Mesothelial cell of epicardium (in vitro differentiated cells): ENCODE data around the gene IL16. TPM values are rescaled to one million over a fixed set of nuclear protein-coding genes. Genes with fewer than 3 reads are reported as not detected.

ENCODE experiments used
- DNase-seq, 2 experiments: peaks; one replicate each; pipeline ENCODE4 v3.0.0; 2021; ENCODE audit warnings: low spot score in 2 of 2; ENCODE audit not compliant: unreplicated experiment in 2 of 2
- H3K27ac Mint-ChIP-seq: 2 replicates; pipeline ENCODE4 v1.8.0; 2021; ENCODE audit warnings: mixed read lengths
- H3K27me3 Mint-ChIP-seq: 2 replicates; pipeline ENCODE4 v1.8.0; 2021; ENCODE audit warnings: low read depth, mixed read lengths
- H3K36me3 Mint-ChIP-seq: 2 replicates; pipeline ENCODE4 v1.8.0; 2021; ENCODE audit warnings: mixed read lengths
- H3K4me1 Mint-ChIP-seq: 2 replicates; pipeline ENCODE4 v1.8.0; 2021; ENCODE audit warnings: mixed read lengths
- H3K4me3 Mint-ChIP-seq: 2 replicates; pipeline ENCODE4 v1.8.0; 2021; ENCODE audit warnings: mild to moderate bottlenecking, moderate library complexity, mixed read lengths
- H3K9me3 Mint-ChIP-seq: 2 replicates; pipeline ENCODE4 v1.8.0; 2021; ENCODE audit warnings: mixed read lengths
- total RNA-seq: library from RNA; stranded (reverse); gene quantifications from 3 replicates; pipeline ENCODE4 v1.2.1, GENCODE V29; 2021
- TF ChIP-seq, protein P1 (sequence below): fragments of 200-600 bp; sonication (generic); IDR thresholded peaks from one replicate; pipeline ENCODE4 v1.5.0; 2021; ENCODE audit warnings: antibody characterized with exemption; ENCODE audit not compliant: unreplicated experiment

The IL16 gene
- total RNA-seq, 1 donor from 2014 or later, result 0.27 TPM

DNA sequence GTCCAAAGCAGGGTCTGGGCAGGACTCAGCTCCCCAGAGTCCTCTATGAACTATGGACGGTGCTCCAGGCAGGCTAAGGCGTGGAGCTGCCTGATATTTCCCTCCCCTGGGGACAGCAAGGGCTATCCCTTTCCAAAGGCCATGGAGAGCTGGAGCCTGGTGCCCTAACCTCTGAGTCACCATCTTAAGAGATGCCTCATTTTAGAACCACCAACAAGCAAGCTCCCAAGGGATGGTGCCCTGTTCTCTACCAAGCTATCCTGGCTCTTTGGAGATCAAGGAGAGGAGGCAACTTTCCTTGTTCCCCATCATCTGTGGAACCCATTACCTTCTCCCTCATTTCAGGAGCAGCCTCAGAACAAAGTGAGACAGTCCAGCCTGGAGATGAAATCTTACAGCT, 111.6 kb downstream of the IL16 start:
- H3K4me1 Mint-ChIP-seq, result peaks cover 16% of the 10 kb centered on the region
- TF ChIP-seq, protein P1, sequence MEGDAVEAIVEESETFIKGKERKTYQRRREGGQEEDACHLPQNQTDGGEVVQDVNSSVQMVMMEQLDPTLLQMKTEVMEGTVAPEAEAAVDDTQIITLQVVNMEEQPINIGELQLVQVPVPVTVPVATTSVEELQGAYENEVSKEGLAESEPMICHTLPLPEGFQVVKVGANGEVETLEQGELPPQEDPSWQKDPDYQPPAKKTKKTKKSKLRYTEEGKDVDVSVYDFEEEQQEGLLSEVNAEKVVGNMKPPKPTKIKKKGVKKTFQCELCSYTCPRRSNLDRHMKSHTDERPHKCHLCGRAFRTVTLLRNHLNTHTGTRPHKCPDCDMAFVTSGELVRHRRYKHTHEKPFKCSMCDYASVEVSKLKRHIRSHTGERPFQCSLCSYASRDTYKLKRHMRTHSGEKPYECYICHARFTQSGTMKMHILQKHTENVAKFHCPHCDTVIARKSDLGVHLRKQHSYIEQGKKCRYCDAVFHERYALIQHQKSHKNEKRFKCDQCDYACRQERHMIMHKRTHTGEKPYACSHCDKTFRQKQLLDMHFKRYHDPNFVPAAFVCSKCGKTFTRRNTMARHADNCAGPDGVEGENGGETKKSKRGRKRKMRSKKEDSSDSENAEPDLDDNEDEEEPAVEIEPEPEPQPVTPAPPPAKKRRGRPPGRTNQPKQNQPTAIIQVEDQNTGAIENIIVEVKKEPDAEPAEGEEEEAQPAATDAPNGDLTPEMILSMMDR, result no peak
- no peak for DNase-seq
- peaks cover 15% of the 10 kb centered on the region for H3K36me3 Mint-ChIP-seq
- H3K4me3 Mint-ChIP-seq, result no peak overlapping the region
- no peak overlapping the region for H3K27ac Mint-ChIP-seq
- no peaks in the 10 kb centered on the region for H3K9me3 Mint-ChIP-seq
- no peaks in the 10 kb centered on the region for H3K27me3 Mint-ChIP-seq

DNA sequence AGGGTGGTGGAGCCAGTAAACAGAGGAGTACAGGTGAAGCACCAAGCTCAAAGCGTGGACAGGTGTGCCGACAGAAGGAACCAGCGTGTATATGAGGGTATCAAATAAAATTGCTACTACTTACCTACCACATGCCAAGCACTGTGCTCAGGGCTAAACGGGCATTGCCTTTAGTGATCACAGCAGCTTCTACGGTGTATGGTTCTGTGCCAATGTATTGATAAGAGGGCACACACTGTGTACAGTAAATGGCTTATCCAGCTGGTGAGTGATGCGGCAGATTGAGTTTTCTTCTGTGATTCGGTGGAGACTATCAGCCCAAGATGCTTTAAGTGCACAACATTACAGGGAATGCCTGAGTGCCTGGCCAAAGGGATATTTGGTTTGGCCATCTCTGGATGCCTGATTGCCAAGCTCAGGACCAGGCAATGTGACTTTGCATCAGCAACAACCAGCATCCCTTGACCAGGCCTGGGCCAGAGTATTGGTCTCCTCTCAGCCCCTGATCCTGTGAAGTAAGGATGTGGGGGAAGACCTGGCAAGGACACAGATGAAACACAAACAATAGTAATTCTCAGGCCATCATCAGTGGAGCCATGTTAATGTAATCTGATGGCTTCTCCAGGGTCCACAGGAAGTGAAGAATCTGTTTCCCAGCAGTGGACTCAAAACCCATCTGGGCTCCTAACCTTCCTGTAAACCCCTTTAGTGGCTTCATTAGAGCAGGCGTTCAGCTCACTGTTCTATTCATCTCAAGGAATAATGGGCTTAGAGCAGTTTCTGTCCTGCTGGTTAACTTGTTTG, 113.2 kb downstream of the IL16 start:
- H3K4me1 Mint-ChIP-seq, result no peaks in the 10 kb centered on the region
- H3K36me3 Mint-ChIP-seq, result peaks cover 15% of the 10 kb centered on the region
- TF ChIP-seq, protein P1, result no peak
- no peaks in the 10 kb centered on the region for H3K27me3 Mint-ChIP-seq
- no peak overlapping the region for H3K27ac Mint-ChIP-seq
- H3K9me3 Mint-ChIP-seq, result no peaks in the 10 kb centered on the region
- DNase-seq, result no peak
- H3K4me3 Mint-ChIP-seq, result no peak overlapping the region

DNA sequence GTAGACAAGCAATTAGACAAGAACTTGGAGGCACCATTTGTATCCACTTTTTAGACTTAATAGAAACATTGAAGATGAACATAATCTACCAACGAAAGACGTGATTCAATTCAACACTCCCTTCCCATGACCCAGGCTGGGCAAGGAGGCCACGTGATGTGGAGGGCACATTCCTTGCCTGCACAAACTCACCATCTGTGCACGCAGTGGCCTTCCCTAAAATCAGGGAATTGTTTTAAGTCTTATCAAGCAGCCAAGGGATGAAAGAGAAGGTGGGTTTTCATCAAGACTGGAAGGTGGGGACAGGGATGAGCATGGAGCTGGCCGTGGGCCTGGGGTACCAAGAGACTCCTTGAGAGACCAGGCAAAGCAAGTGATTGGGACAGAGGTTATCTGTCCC, 113.8 kb downstream of the IL16 start:
- Mint-ChIP-seq H3K4me3 (no peak overlapping the region), H3K4me1 (no peaks in the 10 kb centered on the region), H3K27me3 (no peaks in the 10 kb centered on the region), H3K36me3 (peaks cover 16% of the 10 kb centered on the region), H3K9me3 (no peaks in the 10 kb centered on the region), H3K27ac (no peak overlapping the region)
- TF ChIP-seq, protein P1, result no peak
- DNase-seq, result no peak

DNA sequence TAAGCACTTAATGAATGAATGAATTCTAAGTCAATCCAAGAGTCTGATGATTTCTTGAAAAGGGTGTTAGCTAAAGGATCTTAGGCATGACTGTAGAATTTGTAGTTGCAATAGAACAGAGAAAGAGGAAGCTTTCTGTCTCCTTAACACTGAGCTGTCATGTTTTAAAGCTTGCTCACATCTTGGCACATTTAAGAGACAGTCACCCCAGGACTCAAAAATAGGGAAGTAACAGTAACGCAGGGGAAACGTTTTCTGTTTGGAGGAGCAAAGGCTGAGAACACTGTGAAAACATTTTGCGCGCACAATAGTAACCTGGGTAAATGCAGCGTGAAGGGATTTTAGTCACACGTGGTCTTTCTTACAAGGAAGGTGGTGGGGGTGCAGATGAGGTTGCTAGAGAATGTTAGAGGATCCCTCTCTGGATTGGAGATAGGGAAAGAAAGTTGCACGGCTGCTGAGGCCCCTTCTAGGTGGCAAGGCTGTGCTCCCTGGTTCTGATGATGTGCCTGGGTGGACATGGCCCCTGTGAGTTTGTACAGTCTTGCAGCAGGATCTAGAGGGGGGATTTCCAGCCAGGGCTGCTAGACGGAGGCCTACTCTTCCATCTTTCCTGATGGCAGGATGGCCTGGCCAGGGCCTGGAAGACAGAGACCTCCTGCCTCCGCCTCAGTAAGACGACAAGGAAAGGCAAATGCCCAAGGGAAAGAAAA, 115.2 kb downstream of the IL16 start:
- Mint-ChIP-seq H3K27me3 (no peaks in the 10 kb centered on the region), H3K4me3 (no peak overlapping the region), H3K9me3 (no peaks in the 10 kb centered on the region), H3K36me3 (peaks cover 20% of the 10 kb centered on the region), H3K27ac (no peak overlapping the region), H3K4me1 (no peaks in the 10 kb centered on the region)
- TF ChIP-seq, protein P1, result no peak
- DNase-seq, result no peak

DNA sequence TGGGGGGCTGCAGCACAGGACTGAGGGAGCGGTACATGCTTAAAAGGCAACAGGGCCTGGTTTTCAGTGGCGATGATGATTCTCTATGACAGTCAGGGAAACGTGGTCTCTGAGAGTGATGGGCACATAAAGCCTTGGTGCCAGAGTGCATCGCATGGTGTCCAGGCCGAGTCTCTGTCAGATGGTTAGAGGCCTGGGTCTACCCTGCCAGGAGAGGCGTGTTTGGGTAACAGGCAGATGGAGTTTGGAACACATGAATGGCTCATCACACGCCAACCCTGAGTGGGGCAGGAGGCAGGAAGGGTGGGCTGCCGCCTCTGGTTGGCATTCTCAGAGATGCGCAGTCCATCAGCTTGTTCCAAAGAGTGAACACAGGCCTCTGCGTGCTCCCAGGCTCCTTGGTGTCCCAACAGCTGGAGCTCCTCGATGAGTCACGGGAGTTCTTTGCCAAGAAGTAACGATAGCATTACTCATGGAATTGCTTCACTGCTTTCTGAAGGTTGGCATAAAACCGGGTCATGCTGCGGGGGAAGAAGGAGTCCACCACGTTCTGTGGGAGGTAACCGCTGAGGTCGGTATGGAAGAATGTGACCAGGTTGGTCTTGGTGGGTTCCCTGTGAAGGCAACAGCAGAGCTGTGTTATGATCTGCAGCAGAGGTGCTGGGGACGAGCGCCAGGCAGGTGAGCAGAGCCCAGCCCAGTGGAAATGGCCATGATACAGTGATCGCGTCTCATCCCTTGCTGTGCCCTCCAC, 116.3 kb downstream of the IL16 start:
- no peaks in the 10 kb centered on the region for H3K9me3 Mint-ChIP-seq
- H3K27me3 Mint-ChIP-seq, result no peaks in the 10 kb centered on the region
- H3K4me3 Mint-ChIP-seq, result no peak overlapping the region
- H3K4me1 Mint-ChIP-seq, result no peaks in the 10 kb centered on the region
- DNase-seq, result no peak
- H3K36me3 Mint-ChIP-seq, result peaks cover 20% of the 10 kb centered on the region
- H3K27ac Mint-ChIP-seq, result no peak overlapping the region
- TF ChIP-seq, protein P1, result no peak
